Endothelial cell of umbilical vein (primary cell): ENCODE measurements around the gene CTBP2. TPM values are rescaled to one million over a fixed set of nuclear protein-coding genes. Genes with fewer than 3 reads are reported as not detected.

Source experiments
- BruUV-seq: library from RNA; stranded (reverse); fragments of 400-500 nt; replicated peaks from 2 replicates; lab custom pipeline; 2021; lab: Mats Ljungman, UMichigan
- CTCF ChIA-PET: fragments of 300-600, 350-600 bp; sonication (Branson Sonifier 250); formaldehyde crosslinking; loops from one replicate; lab custom pipeline; 2021; ENCODE audit warnings: antibody characterized with exemption, inconsistent platforms; lab: Charles Lee
- POLR2A ChIA-PET: fragments of 300-600, 350-600 bp; sonication (Branson Sonifier 250); formaldehyde crosslinking; loops from one replicate; lab custom pipeline; 2021; ENCODE audit warnings: antibody characterized with exemption, inconsistent platforms; lab: Charles Lee
- DNase-seq: peaks from one replicate; pipeline ENCODE4 v3.0.0-alpha.2; 2011; ENCODE audit warnings: low read depth, low spot score
- FAIRE-seq: peaks from 2 replicates; lab custom pipeline; 2011; peaks lifted over from hg19 to GRCh38; lab: Jason Lieb, UNC
- H2AFZ ChIP-seq: 2 replicates; pipeline ENCODE4 v1.6.0; 2012; ENCODE audit warnings: low read depth, low read length, control low read depth, inconsistent platforms
- H3K27ac ChIP-seq: 2 replicates; pipeline ENCODE4 v1.5.1; 2011; ENCODE audit warnings: low read depth, mild to moderate bottlenecking, control low read depth, low read length, moderate library complexity; ENCODE audit not compliant: insufficient read depth
- H3K27me3 ChIP-seq, 2 experiments: 2 replicates each; pipeline versions ENCODE4 v1.6.0 to v1.6.1; 2011; ENCODE audit warnings: low read length in 2 of 2, mixed read lengths in 1 of 2; ENCODE audit not compliant: control insufficient read depth in 2 of 2, insufficient read depth in 2 of 2
- H3K36me3 ChIP-seq, 2 experiments: 2 replicates in 1 of 2; 3 replicates in 1 of 2; pipeline ENCODE4 v1.5.1; 2011; ENCODE audit warnings: low read length in 2 of 2, mild to moderate bottlenecking in 1 of 2, moderate library complexity in 1 of 2; ENCODE audit not compliant: control insufficient read depth in 2 of 2, insufficient read depth in 2 of 2; ENCODE audit errors: extremely low read depth in 1 of 2
- H3K4me1 ChIP-seq: 3 replicates; pipeline ENCODE4 v1.5.1; 2011; ENCODE audit warnings: mild to moderate bottlenecking, low read length; ENCODE audit not compliant: control insufficient read depth, insufficient read depth; ENCODE audit errors: extremely low read depth
- H3K4me2 ChIP-seq: 2 replicates; pipeline ENCODE4 v1.6.1; 2011; ENCODE audit warnings: low read length, control low read depth, mixed read lengths; ENCODE audit not compliant: insufficient read depth
- H3K4me3 ChIP-seq, 3 experiments: fragments of 200-600 bp in 1 of 3; sonication (generic), shearing (Covaris generic) in 1 of 3; replicated peaks in 1 of 3; 2 replicates each; pipeline ENCODE4 v1.5.1; 2011 to 2016; ENCODE audit warnings: control low read depth in 3 of 3, low read length in 3 of 3, mild to moderate bottlenecking in 2 of 3, inconsistent platforms in 1 of 3, low read depth in 1 of 3, moderate library complexity in 1 of 3; ENCODE audit not compliant: insufficient read depth in 1 of 3
- H3K79me2 ChIP-seq: 2 replicates; pipeline ENCODE4 v1.6.0; 2012; ENCODE audit warnings: low read length, inconsistent platforms; ENCODE audit not compliant: control insufficient read depth, insufficient read depth
- H3K9ac ChIP-seq: replicated peaks from 2 replicates; pipeline ENCODE3; 2011; ENCODE audit warnings: low read length, control low read depth; ENCODE audit not compliant: insufficient read depth; ENCODE audit errors: extremely low read depth
- H3K9me1 ChIP-seq: replicated peaks from 3 replicates; pipeline ENCODE4 v1.6.0; 2011; ENCODE audit warnings: mild to moderate bottlenecking, low read length; ENCODE audit not compliant: control insufficient read depth, insufficient read depth; ENCODE audit errors: extremely low read depth
- H3K9me3 ChIP-seq: replicated peaks from 2 replicates; pipeline ENCODE4 v1.5.1; 2012; ENCODE audit warnings: low read length, inconsistent platforms; ENCODE audit not compliant: control insufficient read depth, insufficient read depth
- H4K20me1 ChIP-seq: replicated peaks from 2 replicates; pipeline ENCODE3; 2011; ENCODE audit warnings: mild to moderate bottlenecking, low read length; ENCODE audit not compliant: control insufficient read depth, insufficient read depth; ENCODE audit errors: extremely low read depth
- FOS ChIP-seq: IDR thresholded peaks from 2 replicates; pipeline ENCODE4 v1.6.1; 2011; ENCODE audit warnings: mild to moderate bottlenecking, low read length, moderate library complexity, borderline replicate concordance; ENCODE audit not compliant: insufficient read depth
- GATA2 ChIP-seq: IDR thresholded peaks from 2 replicates; pipeline ENCODE4 v1.7.0; 2011; ENCODE audit warnings: low read depth, mild to moderate bottlenecking, moderate library complexity, mixed read lengths, low read length; ENCODE audit not compliant: insufficient read length, insufficient read depth
- POLR2A ChIP-seq: IDR thresholded peaks from 2 replicates; pipeline ENCODE4 v1.6.1; 2012; ENCODE audit warnings: low read depth, mild to moderate bottlenecking, control low read depth, low read length
- dilution Hi-C: fragments of 300-500 bp; cut with MboI; formaldehyde crosslinking; loops from one replicate; pipeline ENCODE4 v1.15.0; 2019; ENCODE audit warnings: low sequenced_read_pairs; ENCODE audit not compliant: extremely low pct_ligation_motif_present
- intact Hi-C: fragments of 100-400 bp; cut with micrococcal nuclease; formaldehyde crosslinking; loops from one replicate; pipeline ENCODE4 v1.10.0; 2022
- polyA plus RNA-seq, 4 experiments: library from polyadenylated mRNA; depleted of rRNA in 3 of 4; stranded (reverse) in 3 of 4; unstranded in 1 of 4; fragments of >200 nt; gene quantifications; 2 replicates each; pipeline versions ENCODE4 v1.2.1 to v1.2.3, GENCODE V29; 2011 to 2012; ENCODE audit warnings: missing spikeins in 1 of 4
- total RNA-seq: library from RNA; stranded (reverse); gene quantifications from 2 replicates; pipeline ENCODE4 v1.2.3, GENCODE V29; 2021
- TF ChIP-seq, protein P1 (sequence below), 2 donors: IDR thresholded peaks; 1 replicate in 1 of 2; 2 replicates in 1 of 2; pipeline ENCODE4 v1.5.1; 2011; ENCODE audit warnings: low read length in 2 of 2, mild to moderate bottlenecking in 2 of 2, moderate library complexity in 2 of 2, control low read depth in 1 of 2, inconsistent platforms in 1 of 2, low read depth in 1 of 2; ENCODE audit not compliant: insufficient read depth in 1 of 2; ENCODE audit errors: extremely low read depth in 1 of 2

CTBP2 gene
- total and polyA plus RNA-seq, 2 donors (not counting 3 experiments of a cell fraction or from before 2014, with no cell fraction given), result 118 to 128 TPM

DNA sequence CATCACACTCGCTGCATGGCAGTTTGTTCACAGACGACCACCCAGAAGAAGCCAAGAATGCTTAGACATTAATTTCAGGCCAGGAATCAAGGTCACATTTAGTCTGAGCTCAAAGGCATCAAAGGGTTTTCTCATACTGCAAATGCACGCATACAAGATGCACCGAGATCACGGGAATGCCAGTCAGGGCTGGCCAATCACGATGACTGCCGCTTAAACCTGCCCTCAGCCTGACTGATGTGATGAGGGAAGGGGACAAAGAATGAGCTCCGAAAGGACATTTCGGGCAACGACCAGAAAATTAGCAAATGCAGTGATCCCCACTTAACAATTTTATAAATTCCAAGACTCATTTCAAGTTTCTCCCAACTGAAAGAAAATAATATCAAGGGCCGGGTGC, 20.2 kb downstream of the CTBP2 start:
- no peak for DNase-seq
- H3K4me2 ChIP-seq, result no peak overlapping the region
- FAIRE-seq, result no peak
- H3K9ac ChIP-seq, result no peak overlapping the region
- no peak overlapping the region for H2AFZ ChIP-seq
- H3K27ac ChIP-seq, result no peak overlapping the region
- H3K9me3 ChIP-seq, result no peaks in the 10 kb centered on the region
- TF ChIP-seq FOS (no peak), GATA2 (no peak), POLR2A (no peak)
- TF ChIP-seq, protein P1, sequence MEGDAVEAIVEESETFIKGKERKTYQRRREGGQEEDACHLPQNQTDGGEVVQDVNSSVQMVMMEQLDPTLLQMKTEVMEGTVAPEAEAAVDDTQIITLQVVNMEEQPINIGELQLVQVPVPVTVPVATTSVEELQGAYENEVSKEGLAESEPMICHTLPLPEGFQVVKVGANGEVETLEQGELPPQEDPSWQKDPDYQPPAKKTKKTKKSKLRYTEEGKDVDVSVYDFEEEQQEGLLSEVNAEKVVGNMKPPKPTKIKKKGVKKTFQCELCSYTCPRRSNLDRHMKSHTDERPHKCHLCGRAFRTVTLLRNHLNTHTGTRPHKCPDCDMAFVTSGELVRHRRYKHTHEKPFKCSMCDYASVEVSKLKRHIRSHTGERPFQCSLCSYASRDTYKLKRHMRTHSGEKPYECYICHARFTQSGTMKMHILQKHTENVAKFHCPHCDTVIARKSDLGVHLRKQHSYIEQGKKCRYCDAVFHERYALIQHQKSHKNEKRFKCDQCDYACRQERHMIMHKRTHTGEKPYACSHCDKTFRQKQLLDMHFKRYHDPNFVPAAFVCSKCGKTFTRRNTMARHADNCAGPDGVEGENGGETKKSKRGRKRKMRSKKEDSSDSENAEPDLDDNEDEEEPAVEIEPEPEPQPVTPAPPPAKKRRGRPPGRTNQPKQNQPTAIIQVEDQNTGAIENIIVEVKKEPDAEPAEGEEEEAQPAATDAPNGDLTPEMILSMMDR (IDR thresholded peaks at IDR 0.05; ENCODE audit: extremely low read depth in 1 of 2, insufficient read depth in 1 of 2, low read depth in 1 of 2, low read length in 2 of 2), result no peak
- POLR2A ChIA-PET, result no interaction called here
- no TSS peak for BruUV-seq
- H3K79me2 ChIP-seq, result peaks cover 98% of the 10 kb centered on the region
- CTCF ChIA-PET, result interaction anchor here (0.6 to 2.5 kb wide), 3 partner anchors 17 to 92 kb away, joined by 3 to 13 read pairs (median 4); no protein-coding TSS in a partner anchor
- dilution Hi-C loops (no loop called here), intact Hi-C loops (no loop called here)
- H4K20me1 ChIP-seq, result peaks cover 4% of the 10 kb centered on the region
- peaks cover 0 to 11% of the 10 kb centered on the region in 2 experiments for H3K36me3 ChIP-seq
- peaks cover 20% of the 10 kb centered on the region for H3K4me1 ChIP-seq
- H3K4me3 ChIP-seq, result no peak overlapping the region
- H3K9me1 ChIP-seq, result no peaks in the 10 kb centered on the region
- H3K27me3 ChIP-seq, result no peaks in the 10 kb centered on the region
